ENCODE results near the gene GPR108.
"Not testable (repeated sequence)": the region's sequence is repeated elsewhere in the genome, so short reads cannot be mapped to it uniquely, and the experiment has no call there.

Gene GPR108

DNA sequence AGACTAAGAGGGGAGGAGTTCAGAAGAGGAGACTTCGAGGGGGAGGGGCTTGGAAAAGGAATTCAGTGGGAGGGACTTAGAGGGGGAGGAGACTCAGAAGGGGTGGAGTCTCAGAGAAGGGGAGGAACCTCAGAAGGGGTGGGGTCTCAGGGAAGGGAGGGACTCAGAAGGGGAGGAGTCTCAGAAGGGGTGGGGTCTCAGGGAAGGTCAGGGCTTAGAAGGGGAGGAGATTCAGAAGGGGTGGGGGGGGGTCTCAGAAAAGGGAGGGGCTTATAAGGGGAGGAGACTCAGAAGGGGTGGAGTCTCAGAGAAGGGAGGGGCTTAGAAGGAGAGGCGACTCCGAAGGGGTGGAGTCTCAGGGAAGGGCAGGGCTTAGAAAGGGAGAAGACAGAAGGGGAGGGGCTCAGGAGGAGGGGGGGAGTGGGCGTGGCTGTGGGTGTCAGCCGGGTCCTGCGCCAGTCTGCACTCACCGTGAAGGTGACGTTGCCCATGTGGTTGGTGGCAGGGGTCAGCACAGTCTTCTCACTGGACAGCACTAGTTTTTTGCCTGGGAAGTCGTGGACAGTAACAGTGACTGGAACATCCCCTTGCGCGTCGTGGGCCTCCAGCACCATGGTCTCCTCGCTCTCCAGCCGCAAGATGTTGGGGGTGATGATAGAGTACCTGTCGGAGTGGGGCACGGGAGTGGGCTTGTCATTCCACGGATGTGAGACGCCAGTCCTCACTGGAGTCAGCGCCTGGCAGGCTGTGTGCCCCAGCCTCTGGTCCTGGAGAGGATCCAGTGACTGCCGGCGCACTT, 18.4 kb downstream of the GPR108 start:
- DNase-seq: peak; percentile 10

DNA sequence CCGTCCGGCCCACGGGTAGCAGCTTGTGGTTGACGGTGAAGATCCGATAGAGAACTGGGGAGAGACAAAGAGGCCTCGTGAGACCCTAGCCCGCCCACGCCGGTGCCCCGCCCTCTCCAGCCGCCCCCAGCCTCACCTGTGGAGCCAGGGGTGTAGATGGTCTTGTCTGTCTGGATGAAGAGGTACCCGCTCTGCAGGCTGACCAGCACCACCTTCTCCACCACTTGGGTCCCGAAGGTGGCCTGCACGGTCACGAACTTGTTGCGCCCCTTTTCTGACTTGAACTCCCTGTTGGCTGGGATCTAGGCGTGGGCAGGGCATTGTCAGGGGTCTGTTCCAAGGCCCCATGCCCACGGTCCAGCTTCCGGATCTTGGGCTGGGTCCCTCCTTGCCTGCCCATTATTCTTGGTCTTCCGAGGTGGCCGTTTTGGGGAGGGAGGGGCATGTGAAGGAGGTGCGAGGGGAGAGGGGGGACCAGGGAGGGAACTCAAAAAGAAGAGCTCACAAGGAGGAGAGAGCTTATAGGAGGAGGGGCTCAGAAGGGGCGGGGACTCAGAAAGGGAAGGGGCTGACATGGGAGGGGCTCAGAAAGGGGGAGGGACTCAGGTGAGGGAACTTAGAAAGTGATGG, 19.2 kb downstream of the GPR108 start:
- no peak for DNase-seq

DNA sequence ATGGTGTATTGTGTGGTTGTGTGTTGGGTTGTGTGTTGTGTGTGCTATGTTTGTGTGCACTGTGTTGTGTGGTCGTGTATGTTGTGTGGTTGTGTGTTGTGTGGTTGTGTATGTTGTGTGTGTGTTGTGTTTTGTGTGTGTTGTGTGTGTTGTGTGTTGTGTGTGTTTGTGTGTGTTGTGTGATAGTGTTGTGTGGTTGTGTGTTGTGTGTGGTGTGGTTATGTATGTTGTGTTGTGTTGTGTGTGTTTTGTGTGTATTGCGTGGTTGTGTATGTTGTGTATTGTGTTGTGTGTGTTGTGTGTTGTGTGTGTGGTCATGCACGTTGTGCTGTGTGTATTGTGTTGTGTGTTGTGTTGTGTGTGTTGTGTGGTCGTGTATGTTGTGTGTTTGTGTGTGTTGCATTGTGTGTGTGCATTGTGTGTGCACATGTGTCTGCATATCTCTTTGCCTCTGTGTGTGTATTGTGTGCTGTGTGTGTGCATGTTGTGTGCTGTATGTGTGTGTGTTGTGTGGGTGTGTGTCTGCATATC, 19.9 kb downstream of the GPR108 start:
- no peak for DNase-seq

DNA sequence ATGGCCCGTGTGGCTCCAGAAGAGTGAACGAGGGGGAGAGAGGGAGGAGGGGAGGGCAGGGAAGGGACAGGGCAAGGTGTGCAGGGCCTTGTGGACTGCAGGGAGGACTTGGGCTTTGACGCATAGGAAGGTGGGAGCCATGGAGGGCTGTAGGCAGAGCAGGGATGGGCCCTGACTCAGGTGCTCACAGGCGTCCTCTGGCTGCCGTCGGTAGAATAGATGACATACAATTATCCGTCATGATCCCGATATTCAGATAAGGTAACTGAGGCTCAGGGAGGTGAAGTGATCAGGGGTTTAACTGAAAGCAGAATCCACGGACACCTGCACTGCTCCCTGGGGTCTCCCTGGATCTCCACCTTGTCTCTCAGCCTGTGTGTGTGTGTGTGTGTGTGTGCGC, 20.3 kb downstream of the GPR108 start:
- DNase-seq: no peak

DNA sequence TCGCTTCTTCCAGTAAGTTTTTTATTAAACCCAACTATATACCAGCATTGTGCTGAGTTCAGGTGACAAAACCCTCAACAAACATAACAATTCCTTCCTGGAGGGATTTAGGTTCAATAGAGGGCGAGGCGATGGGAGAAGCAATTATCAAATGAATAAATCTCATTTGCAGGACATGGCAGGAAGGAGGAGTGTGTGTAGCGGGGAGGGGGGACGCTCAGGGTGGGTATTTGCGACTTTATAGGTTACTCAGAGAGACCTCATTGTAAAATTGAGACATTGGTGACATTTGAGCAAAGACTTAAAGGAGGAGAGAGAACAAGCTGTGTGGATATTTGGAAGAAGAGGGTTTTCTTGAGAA, 20.8 kb downstream of the GPR108 start:
- no peak for DNase-seq

DNA sequence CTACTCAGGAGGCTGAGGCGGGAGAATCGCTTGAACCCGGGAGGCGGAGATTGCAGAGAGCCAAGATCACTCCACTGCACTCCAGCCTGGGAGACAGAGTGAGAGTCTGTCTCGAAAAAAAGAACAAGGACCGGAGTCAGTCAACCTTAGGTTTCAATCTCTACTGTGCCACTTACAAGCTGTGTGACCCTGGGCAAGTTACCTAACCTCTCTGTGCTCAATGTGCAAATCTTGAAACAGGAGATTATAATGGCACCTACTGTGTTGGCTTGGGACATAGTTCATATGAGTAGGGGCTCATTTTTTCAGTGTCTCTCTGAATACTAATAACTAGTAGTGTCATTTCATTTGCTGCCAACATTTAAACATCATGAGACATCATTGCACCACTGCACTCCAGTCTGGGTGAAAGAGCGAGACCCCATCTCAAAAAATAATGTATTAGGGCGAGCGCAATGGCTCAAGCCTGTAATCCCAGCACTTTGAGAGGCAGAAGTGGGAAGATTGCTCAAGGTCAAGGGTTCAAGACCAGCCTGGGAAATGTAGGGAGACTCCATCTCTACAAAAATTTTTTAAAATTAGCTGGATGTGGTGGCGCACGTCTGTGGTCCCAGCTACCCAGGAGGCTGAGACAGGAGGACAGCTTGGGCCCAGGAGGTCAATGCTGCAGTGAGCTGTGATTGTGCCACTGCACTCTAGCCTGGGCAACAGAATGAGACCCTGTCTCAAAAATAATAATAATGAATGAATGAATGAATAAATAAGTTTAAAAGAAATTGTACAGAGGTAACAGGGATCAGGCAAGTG, 22.4 kb downstream of the GPR108 start:
- DNase-seq: no peak

DNA sequence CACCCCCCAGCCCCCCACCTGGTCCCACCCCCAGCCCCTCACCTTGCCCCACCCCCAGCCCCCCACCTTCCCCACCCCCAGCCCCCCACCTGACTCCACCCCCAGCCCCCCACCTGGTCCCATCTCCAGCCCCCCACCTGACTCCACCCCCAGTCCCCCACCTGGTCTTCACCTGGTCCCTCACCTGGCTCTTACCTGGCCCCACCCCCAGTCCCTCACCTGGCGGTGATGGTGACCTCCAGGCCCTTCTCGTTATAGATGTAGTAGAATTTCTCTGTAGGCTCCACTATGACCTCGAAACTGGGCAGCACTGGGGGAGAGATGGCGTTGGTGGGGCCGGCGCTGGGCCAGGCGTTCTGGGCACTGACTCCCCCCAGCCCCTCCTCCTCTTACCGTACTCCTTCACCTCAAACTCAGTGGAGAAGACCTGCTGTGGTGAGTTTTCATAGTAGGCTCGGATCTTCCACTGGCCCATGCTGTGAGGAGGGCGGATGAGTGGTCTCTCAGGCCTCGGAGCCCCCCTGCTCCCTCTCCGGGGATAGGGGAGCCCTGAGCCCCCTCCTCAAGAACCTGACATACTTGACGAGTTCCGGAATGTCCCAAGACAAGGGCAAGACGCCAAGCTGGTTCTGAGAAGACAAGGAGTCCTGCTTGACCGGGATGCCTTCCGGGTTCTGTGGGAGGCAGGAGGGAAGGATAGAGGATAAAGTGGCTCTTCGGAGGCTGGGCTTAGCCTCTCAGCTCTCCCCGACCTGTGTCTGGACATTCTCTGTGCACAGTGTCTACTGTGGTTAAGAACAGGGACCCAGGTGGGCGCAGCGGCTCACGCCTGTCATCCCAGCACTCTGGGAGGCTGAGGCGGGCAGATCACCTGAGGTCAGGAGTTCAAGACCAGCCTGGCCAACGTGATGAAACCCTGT, 23.3 kb downstream of the GPR108 start:
- no peak for DNase-seq

DNA sequence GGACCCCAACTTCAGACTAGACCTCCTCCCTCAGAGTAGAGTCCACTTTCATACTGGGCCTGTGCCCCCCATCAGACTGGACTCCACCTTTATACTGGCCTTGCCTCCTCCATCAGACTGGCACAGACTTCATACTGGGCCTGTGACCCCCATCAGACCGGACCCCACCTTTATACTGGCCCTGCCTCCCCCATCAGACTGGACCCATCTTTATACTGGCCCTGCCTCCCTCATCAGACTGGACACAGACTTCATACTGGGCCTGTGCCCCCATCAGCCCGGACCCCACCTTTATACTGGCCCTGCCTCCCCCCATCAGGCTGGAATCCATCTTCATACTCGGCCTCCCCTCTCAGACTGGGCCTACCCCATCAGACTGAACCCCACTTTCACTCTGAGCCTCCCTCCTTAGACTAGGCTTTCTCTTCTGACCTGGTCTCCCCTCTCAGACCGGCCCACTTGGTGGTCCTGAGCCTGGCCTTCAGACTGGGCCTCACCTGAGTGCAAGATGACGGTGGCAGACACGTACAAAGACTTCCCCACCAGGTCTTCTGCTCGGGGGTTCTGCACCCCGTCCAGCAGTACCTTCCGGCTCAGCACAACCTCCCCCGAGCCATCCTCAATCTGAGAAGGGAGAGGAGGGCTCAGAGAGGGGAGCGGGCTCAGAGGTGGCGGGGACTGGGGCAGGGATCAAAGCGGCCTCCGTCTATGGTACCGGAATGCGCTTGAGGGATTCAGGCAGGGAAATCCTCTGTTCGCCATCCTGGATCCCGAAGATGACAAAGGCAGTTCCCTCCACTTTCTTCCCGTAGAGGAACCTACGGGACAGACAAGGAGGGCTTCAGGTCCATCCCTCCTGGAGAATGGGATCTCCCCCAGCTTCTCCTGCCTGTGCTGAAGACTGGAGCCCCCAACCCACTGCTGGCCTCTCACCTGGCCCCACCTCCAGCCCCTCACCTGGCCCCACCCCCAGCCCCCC, 24.4 kb downstream of the GPR108 start:
- no peak for DNase-seq

DNA sequence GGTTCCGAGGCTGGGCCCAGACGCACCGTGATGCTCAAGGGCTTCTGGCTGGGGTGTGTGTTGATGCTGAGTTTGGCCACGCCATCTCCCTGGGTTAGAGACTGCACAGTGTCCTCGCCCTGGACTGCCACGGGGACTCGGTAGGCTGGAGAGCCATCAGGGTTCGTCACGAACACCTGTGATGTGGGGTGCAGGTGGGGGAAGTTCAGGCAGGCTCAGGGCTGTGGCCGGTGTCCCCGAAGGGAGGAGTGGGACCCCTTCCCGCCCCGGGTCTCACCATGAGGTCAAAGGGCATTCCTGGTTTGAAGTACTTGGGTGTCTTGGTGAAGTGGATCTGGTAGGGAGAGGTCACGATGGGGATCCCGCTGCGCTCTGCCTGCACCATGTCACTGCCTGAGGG, 25.1 kb downstream of the GPR108 start:
- DNase-seq: no peak

DNA sequence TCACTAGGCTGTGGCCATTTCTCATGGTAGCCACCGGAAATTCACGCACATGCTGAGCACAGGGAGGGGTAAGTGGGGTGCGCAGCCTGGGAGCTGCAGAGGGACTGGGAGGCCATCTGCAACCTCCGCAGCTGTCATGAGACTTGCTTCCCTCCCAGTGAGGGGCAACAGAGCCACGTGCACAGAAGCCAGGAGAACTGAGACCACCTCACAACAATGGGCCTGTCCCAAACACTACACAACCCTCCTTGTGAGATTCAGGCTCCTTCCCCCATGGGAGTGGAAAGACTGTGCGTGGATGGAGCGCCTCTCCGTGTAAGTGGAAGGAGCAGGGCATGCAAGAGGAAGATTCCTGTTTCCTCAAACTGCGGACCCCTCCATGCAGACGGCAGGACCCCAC, 25.8 kb downstream of the GPR108 start:
- DNase-seq: no peak

DNA sequence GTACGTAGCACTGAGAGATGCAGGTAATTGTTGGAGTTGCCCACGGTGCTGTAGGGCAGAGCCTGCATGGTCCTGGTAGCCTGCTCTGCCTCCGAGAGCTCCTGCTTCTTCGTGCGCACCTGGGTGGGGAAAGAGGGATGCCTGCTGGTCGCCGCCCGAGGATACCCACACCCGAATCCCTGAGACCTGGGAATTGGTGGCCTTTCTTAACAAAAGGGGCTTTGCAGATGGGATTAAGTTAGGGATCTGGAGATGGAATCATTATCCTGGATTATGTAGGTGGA, 26.4 kb downstream of the GPR108 start:
- no peak for DNase-seq

DNA sequence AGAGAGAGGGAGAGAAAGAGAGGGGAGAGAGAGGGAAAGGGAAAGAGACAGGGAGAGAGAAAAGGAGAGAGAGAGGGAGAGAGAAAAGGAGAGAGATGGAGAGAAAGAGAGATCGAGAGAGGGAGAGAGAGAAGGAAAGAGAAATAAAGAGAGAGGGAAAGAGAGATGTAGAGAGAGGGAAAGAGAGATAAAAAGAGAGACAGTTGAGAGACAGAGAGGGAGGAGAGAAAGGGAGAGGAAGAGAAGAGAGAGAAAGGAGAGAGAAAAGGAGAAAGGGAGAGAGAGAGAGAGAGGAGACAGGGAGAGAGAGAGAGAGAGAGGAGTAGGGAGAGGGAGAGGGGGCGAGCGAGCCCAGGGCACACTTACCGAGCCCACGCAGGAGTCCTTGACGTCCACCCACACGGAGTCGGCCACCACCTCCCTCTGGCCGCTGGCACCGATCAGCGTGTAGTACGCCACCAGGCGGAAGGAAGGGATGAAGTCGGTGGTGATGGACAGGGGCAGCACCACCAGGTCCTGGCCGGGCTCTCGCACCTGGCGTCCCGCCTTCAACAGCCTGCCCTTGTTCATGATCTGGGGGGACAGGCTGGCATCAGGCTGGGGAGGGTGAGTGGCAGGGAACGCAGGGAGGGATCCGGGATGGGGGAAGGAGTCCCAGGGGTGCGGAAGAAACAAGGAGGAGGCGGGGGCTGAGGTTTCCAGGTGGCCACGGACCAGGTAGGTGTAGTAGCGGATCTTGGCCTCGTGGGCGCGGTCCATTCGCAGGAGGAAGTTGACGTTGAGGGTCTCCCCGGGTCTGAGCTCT, 26.9 kb downstream of the GPR108 start:
- DNase-seq: no peak

DNA sequence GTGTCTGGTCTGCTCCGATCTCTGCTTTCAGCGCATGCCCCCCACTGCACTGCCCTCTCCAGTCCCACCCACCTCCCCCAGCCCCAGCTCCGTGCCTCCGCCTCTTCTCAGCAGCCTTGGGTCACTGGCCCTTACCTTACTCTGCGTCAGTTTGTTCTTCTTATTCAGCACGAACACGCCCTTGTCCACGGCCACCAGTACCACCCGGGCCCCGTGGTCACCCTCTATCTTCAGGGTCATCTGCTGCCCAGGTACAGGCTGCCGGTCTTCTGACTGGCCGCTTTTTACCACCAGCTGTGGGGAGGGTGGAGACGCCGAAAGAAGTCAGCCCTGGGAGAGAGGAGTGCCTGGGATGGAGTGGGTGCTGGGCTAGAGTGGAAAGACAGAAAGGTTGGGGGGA, 27.8 kb downstream of the GPR108 start:
- no peak for DNase-seq

DNA sequence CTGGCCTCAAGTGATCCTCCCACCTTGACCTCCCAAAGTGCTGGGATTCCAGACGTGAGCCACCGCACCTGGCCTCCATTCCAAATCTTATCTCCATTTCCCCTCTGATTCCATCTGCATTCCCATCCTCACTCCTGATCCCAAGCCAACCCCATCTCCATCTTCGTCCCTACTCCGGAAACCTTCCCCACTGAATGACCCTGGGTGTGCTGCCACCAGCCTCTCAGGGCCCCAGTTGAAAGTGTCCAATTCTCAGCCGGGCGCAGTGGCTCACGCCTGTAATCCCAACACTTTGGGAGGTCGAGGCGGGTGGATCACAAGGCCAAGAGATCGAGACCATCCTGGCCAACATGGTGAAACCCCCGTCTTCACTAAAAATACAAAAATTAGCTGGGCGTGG, 28.5 kb downstream of the GPR108 start:
- not testable (repeated sequence) for DNase-seq

DNA sequence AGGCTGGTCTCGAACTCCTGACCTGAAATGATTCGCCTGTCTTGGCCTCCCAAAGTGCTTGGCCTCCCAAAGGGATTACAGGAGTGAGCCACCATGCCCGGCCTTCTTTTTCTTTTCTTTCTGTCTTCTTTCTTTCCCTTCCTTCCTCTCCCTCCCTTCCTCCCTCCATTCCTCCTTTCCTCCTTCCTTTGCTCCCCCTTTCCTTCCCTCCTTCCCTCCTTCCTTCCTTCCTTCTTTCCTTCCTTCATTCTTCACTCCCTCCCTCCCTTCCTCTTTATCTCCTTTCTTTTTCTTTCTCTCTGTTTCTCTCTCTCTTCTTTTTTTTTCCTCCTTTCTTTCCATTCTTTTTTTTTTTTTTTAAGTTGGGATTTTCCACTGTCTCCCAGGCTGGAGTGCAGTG, 29.0 kb downstream of the GPR108 start:
- DNase-seq: no peak

DNA sequence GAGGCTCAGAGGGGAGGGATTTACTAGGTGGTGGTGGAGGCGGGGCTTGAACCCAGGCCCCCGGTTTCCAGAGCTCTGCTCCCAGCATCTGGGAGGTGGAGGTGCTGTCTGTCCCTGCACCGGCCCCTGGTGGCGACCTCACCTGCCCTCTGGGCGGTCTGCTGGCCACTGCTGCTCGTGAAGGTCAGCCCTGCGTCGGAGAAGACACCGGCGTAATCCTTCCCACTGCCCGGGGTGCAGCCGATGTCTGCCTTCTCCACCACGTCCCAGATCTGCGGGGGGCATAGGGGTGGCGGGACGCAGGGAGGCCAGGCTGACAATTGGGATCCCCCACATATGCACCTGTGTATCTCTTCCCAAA, 29.7 kb downstream of the GPR108 start:
- no peak for DNase-seq

DNA sequence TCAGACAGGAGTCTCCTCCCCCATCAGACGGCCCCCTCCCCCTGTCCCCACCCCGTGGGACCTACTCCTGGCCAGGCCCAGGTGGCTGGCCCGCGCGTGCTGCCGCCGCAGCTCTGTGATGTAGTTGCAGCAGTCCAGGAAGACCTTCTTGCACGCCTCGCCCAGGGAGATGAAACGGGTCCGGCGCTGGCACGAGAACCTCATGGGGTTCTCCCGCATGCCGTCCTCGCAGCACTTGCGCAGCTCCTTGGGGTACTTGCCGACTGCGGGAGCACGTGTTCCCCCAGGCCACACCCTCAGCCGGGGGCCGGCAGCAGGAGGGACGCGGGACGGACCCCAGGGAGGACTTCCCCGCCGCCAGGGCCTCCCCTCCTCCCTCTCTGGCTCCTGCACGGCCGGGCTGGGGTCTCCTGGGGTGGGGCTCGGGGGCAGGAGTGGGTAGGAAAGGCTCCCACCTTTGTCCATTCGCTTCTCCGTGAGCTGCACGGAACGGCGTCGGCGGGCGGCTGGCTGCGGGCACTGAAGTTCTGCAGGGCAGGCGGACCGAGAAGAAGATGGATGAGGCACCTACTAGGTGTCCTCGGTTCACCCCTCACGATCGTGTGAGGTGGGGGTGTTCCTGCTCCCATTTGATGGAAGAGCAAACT, 30.2 kb downstream of the GPR108 start:
- no peak for DNase-seq

DNA sequence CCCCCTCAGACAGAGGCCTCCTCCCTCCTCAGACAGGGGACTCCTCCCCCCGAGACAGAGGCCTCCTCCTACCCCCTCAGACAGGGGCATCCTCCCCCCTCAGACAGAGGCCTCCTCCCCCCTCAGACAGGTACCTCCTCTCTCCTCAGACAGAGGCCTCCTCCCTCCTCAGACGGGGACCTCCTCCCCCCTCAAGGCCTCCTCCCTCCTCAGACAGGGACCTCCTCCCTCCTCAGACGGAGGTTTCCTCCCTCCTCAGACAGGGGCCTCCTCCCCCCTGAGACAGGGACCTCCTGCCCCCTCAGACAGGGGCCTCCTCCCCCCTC, 30.8 kb downstream of the GPR108 start:
- DNase-seq: no peak

DNA sequence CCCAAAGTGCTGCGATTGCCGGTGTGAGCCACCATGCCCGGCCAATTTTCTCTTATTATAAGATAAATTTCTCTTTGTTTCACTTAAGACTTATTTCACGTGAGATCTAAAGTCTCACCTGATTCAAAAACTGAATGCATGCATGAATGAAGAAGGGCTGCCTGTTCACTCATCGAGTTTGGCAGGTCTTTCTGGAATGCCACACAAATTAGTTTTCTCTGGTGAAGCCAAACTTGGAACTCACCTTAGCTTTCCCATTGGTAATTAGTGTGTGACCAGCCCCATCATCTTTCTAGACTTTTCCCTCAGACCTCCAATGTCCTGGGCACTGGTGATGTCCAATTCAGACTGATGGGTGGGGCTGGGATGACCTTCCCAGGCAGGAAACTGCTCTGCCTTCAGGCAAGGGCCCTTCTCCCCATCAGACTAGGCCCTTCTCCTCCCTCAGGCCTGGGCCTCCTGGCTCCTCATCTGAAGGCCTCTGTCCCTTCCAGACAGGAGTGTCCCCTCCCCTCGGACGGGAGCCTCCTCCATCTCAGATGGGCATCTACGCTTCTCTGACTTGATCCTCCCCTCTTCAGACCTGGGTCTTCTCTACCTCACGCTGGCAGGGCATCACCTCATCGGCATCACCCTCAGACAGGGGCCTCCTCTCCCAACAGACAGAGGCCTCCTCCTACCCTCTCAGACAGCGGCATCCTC, 31.3 kb downstream of the GPR108 start:
- no peak for DNase-seq

All from NCI-H146 (cell line).